ENCODE data around the gene PRICKLE2. TPM values are rescaled to one million over a fixed set of nuclear protein-coding genes. Genes with fewer than 3 reads are reported as not detected.

The PRICKLE2 gene
- total and polyA plus RNA-seq, 10 of the 15 experiments (the other 5 are each of a cell fraction or from before 2014, with no cell fraction given), result 0.11 to 2.6 (median 0.69) TPM

- no peak overlapping the region for H3K4me3 ChIP-seq
- SMC1A ChIA-PET (ENCODE audit: uncharacterized antibody, unreplicated experiment), result interaction anchor here (1.1 to 1.9 kb wide), 5 partner anchors 8 to 71 kb away, joined by 3 to 4 read pairs (median 4); no protein-coding TSS in a partner anchor
- no peaks in the 10 kb centered on the region for H3K27me3 ChIP-seq (replicated peaks in 1 of 2; ENCODE audit: control insufficient read depth in 2 of 2, insufficient read depth in 2 of 2, low read length in 1 of 2)
- in situ Hi-C loops (cut with MboI) (no loop called here), intact Hi-C loops (cut with micrococcal nuclease; ENCODE audit: unreplicated experiment) (loop anchor here (5.0 kb wide), 1 partner anchor 242 kb away; no protein-coding TSS in a partner anchor)
- 8% methylated on average over 3 of the region's 3 CpGs for WGBS (ENCODE audit: insufficient coverage, insufficient replicate concordance, low lambda C conversion rate, missing lambda C conversion rate)
- no peak overlapping the region for H3K4me2 ChIP-seq (ENCODE audit: control insufficient read depth, insufficient read depth)
- no peak overlapping the region for H2AFZ ChIP-seq (ENCODE audit: control insufficient read depth, low read depth, low read length)
- ATAC-seq (no peak), FAIRE-seq (no peak), DNase-seq (ENCODE audit: low read depth, low spot score) (no peak)
- H3K27ac ChIP-seq (ENCODE audit: control insufficient read depth, insufficient read depth), result no peak overlapping the region
- no peaks in the 10 kb centered on the region for H3K9me3 ChIP-seq (replicated peaks; ENCODE audit: control insufficient read depth, insufficient read depth, low read length)
- RAD21 ChIA-PET (ENCODE audit: unreplicated experiment), result interaction anchor here (0.9 to 3.2 kb wide), 2 partner anchors 15 to 110 kb away, joined by 3 to 13 read pairs; partner anchors contain the start of gene PRICKLE2
- no TSS peak for BruUV-seq (replicated peaks)
- POLR2A ChIA-PET, result interaction anchor here (0.6 to 0.7 kb wide), 2 partner anchors 19 to 135 kb away, joined by 3 to 6 read pairs; no protein-coding TSS in a partner anchor
- no peak overlapping the region for H3K9ac ChIP-seq (ENCODE audit: control insufficient read depth, insufficient read depth, low read length)
- H3K4me1 ChIP-seq (ENCODE audit: control insufficient read depth, insufficient read depth, low read length), result no peaks in the 10 kb centered on the region
- no peak for TF ChIP-seq PRDM15 (CRISPR knock-in tag; IDR thresholded peaks at IDR 0.05)
- TF ChIP-seq TAF1 (IDR thresholded peaks at IDR 0.05; ENCODE audit: borderline replicate concordance, low read depth, low read length), result no peak
- TF ChIP-seq ZNF384 (IDR thresholded peaks at IDR 0.05; ENCODE audit: borderline replicate concordance, low read depth, low read length), result no peak
- no peak for TF ChIP-seq TARDBP (IDR thresholded peaks at IDR 0.05; ENCODE audit: borderline replicate concordance)
- TF ChIP-seq POLR2AphosphoS5 (IDR thresholded peaks at IDR 0.05; ENCODE audit: low read length), result no peak
- no peak for TF ChIP-seq RFX5 (IDR thresholded peaks at IDR 0.05; ENCODE audit: low read depth, low read length)
- TF ChIP-seq MEF2A (IDR thresholded peaks at IDR 0.05; ENCODE audit: insufficient read depth, low read depth, low read length), result no peak
- no peak for TF ChIP-seq TBL1XR1 (IDR thresholded peaks at IDR 0.05; ENCODE audit: low read depth, low read length)
- no peak for TF ChIP-seq BRCA1 (IDR thresholded peaks at IDR 0.05; ENCODE audit: low read depth, low read length)
- TF ChIP-seq CHD1 (IDR thresholded peaks at IDR 0.05; ENCODE audit: low read depth, low read length), result no peak
- TF ChIP-seq ZSCAN29 (IDR thresholded peaks at IDR 0.05), result no peak
- no peak for TF ChIP-seq SPI1 (IDR thresholded peaks at IDR 0.05; ENCODE audit: borderline replicate concordance, insufficient read depth, low read depth, low read length)
- TF ChIP-seq POLR2A (IDR thresholded peaks at IDR 0.05; ENCODE audit: low read depth, low read length), result no peak
- TF ChIP-seq ZNF622 (IDR thresholded peaks at IDR 0.05), result no peak
- no peak for TF ChIP-seq RBBP5 (conservative IDR thresholded peaks at IDR 0.05)
- H3K79me2 ChIP-seq (ENCODE audit: control insufficient read depth, insufficient read depth, low read length), result no peaks in the 10 kb centered on the region
- H3K36me3 ChIP-seq (ENCODE audit: control insufficient read depth in 2 of 2, insufficient read depth in 2 of 2, low read length in 1 of 2), result no peaks in the 10 kb centered on the region
- CTCF ChIA-PET, result interaction anchor here (1.1 to 1.8 kb wide), 2 partner anchors 222 to 244 kb away, joined by 3 to 6 read pairs; no protein-coding TSS in a partner anchor
- H4K20me1 ChIP-seq (ENCODE audit: control insufficient read depth, insufficient read depth), result no peaks in the 10 kb centered on the region
Measured at GRCh38 chr3:64240396-64240795, 15.1 kb upstream of the PRICKLE2 start.

All from GM12878 (cell line).